CD4-positive, alpha-beta T cell treated with Interleukin-15 for 1 hour (primary cell): ENCODE measurements around the gene ELOVL5.

Experiments
- DNase-seq: peaks from one replicate; pipeline ENCODE4 v3.0.0-alpha.2; 2020

Gene ELOVL5

GRCh38 chr6:53302678-53303360, 45.9 kb downstream of the ELOVL5 start:
- DNase-seq = no peak

- no peak for DNase-seq
Measured at GRCh38 chr6:53301801-53302537, 46.8 kb downstream of the ELOVL5 start.

- DNase-seq = peak; percentile 45
Measured at GRCh38 chr6:53300656-53301551, 47.8 kb downstream of the ELOVL5 start.

GRCh38 chr6:53299331-53300005, 49.3 kb downstream of the ELOVL5 start:
- DNase-seq = no peak

GRCh38 chr6:53297004-53297403, 51.7 kb downstream of the ELOVL5 start:
- no peak for DNase-seq

- DNase-seq = no peak
Measured at GRCh38 chr6:53295176-53295575, 53.6 kb downstream of the ELOVL5 start.

GRCh38 chr6:53294611-53295010, 54.1 kb downstream of the ELOVL5 start:
- no peak for DNase-seq

- DNase-seq = no peak
Measured at GRCh38 chr6:53294095-53294494, 54.7 kb downstream of the ELOVL5 start.

GRCh38 chr6:53293691-53294090, 55.1 kb downstream of the ELOVL5 start:
- no peak for DNase-seq

GRCh38 chr6:53290537-53291510, 57.9 kb downstream of the ELOVL5 start:
- no peak for DNase-seq

- no peak for DNase-seq
Measured at GRCh38 chr6:53287336-53288225, 61.2 kb downstream of the ELOVL5 start.

GRCh38 chr6:53284901-53285300, 63.8 kb downstream of the ELOVL5 start:
- no peak for DNase-seq

- DNase-seq = no peak
Measured at GRCh38 chr6:53282741-53283140, 66.0 kb downstream of the ELOVL5 start.

GRCh38 chr6:53282234-53282633, 66.5 kb downstream of the ELOVL5 start:
- no peak for DNase-seq

GRCh38 chr6:53281518-53282215, 67.1 kb downstream of the ELOVL5 start:
- no peak for DNase-seq

- no peak for DNase-seq
Measured at GRCh38 chr6:53280207-53280606, 68.5 kb downstream of the ELOVL5 start.

- no peak for DNase-seq
Measured at GRCh38 chr6:53279293-53279692, 69.5 kb downstream of the ELOVL5 start.

GRCh38 chr6:53273370-53273769, 75.4 kb downstream of the ELOVL5 start:
- DNase-seq = no peak

- DNase-seq = no peak
Measured at GRCh38 chr6:53269827-53270226, 78.9 kb downstream of the ELOVL5 start.
